22Rv1 (cell line): ENCODE measurements around the gene CCND1.

Source experiments
- CTCF ChIP-seq: fragments of 450-650 bp; IDR thresholded peaks from 2 replicates; pipeline ENCODE4 v1.5.1; 2017; ENCODE audit warnings: mild to moderate bottlenecking
- ZFX ChIP-seq: fragments of 450-650 bp; IDR thresholded peaks from 2 replicates; pipeline ENCODE4 v1.6.1; 2017; ENCODE audit warnings: antibody characterized with exemption, borderline replicate concordance

- TF ChIP-seq CTCF (peak; percentile 77), ZFX (no peak)
These were observed 42.9 kb downstream of the CCND1 start for GRCh38 chr11:69683764-69684333.
